ENCODE measurements around the gene DENND2A.
A peak's percentile ranks its signal among the peaks of the same experiment; 100 is the strongest.
"Not testable (repeated sequence)": the region's sequence is repeated elsewhere in the genome, so short reads cannot be mapped to it uniquely, and the experiment has no call there.

The DENND2A gene

DNA sequence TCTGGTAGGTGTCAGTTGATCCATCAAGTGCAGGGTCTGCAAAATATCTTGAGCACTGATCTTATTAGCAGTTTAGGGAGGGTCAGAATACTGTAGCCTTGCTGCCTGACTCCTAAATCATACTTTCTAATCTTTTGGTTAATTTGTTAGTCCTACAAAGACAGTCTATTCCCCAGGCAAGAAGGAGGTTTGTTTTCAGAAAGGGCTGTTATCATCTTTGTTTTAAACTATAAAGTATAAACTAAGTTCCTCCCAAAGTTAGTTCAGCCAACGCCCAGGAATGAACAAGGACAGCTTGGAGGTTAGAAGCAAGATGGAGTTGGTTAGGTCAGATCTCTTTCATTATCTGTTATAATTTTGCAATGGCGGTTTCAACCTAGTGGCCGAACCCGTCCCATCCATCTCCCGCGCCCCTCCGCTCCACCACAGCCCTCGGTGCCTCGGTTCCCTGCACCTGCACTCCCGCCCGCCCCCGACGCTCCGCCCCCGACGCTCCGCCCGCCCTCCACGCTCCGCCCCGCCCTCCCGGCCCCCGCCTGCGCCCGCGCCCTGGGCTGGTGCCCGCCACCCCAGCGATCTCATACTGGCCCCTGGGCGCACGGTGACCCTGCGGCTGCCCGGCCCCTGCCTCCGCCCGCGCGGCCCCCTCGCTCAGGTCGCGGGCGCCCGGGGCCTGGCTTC is 31.9 kb upstream of the DENND2A start, which contains the start of gene ADCK2:
ADCK2 (plus strand) TSS at position 564 of the 681 bp plus-strand sequence. CDS start 386 bp downstream, outside the sequence.
- DNase-seq (ENCODE audit: low read depth): peak; percentile 76
- H3K36me3 ChIP-seq (ENCODE audit: control insufficient read depth, insufficient read depth, low read length, severe bottlenecking): peaks cover 6% of the 10 kb centered on the region
- H3K4me1 ChIP-seq (ENCODE audit: control insufficient read depth, insufficient read depth, low read length): peaks cover 24% of the 10 kb centered on the region
- peak within 1 kb of the TSS; percentile 87 for H3K9ac ChIP-seq (ENCODE audit: low read length)
- H3K4me3 ChIP-seq (ENCODE audit: low read length): peak within 1 kb of the TSS; percentile 84
- no peaks in the 10 kb centered on the region for H3K9me3 ChIP-seq (ENCODE audit: control insufficient read depth, low read length)
- no peaks in the 10 kb centered on the region for H3K27me3 ChIP-seq (replicated peaks; ENCODE audit: control insufficient read depth, insufficient read depth, low read length)

DNA sequence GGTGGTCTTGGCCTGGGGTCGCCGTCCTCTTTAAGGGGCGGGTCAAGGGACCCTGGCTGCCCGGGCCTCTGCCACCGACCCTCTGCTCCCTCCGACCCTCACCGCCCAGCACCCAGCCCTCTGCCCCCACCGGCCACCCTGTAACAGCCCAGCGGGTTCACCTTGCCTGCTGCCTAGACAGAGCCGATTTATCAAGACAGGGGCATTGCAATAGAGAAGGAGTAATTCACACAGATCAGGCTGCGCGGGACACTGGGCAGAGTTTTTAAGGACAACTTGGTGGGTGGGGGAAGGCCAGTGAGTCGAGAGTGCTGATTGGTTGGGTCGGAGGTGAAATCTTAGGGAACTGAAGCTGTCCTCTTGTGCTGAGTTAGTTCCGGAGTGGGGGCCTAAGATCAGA is 31.4 kb upstream of the DENND2A start:
- no peak for DNase-seq (ENCODE audit: low read depth)
- H3K27me3 ChIP-seq (replicated peaks; ENCODE audit: control insufficient read depth, insufficient read depth, low read length): no peaks in the 10 kb centered on the region
- no peak overlapping the region for H3K4me3 ChIP-seq (ENCODE audit: low read length)
- H3K4me1 ChIP-seq (ENCODE audit: control insufficient read depth, insufficient read depth, low read length): peaks cover 24% of the 10 kb centered on the region
- peaks cover 6% of the 10 kb centered on the region for H3K36me3 ChIP-seq (ENCODE audit: control insufficient read depth, insufficient read depth, low read length, severe bottlenecking)
- no peaks in the 10 kb centered on the region for H3K9me3 ChIP-seq (ENCODE audit: control insufficient read depth, low read length)
- H3K9ac ChIP-seq (ENCODE audit: low read length): no peak overlapping the region

DNA sequence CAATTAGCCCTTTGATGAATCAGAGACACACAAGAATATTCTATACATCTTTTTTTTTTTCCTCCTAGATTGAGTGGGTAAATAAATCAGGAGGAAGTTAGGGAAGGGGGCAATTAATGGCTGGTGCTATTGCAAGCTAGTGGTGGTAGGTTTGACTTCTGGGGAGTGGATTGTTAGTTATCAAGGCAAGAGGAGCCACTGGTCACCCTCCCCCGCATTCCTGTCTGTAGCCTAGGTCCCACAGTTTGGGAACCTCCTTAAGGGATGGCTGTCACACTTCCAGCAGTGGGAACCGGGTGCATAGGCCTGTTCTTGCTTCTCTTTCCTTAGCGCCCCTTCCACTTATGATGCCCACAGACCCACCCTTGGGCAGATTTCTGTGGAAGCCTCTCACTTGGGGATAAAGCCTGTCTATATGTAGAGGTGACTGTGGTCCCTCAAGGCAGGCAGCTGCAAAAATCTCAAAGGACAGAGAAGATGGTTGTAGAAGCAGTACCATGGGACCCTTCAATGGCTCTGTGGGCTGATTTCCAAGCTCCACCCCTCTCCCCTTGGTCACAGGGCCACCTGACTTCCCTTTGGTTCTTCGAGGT is 29.8 kb upstream of the DENND2A start:
- H3K4me1 ChIP-seq (ENCODE audit: control insufficient read depth, insufficient read depth, low read length): peaks cover 18% of the 10 kb centered on the region
- no peaks in the 10 kb centered on the region for H3K36me3 ChIP-seq (ENCODE audit: control insufficient read depth, insufficient read depth, low read length, severe bottlenecking)
- no peak overlapping the region for H3K9ac ChIP-seq (ENCODE audit: low read length)
- H3K9me3 ChIP-seq (ENCODE audit: control insufficient read depth, low read length): no peaks in the 10 kb centered on the region
- no peaks in the 10 kb centered on the region for H3K27me3 ChIP-seq (replicated peaks; ENCODE audit: control insufficient read depth, insufficient read depth, low read length)
- no peak for DNase-seq (ENCODE audit: low read depth)
- H3K4me3 ChIP-seq (ENCODE audit: low read length): no peak overlapping the region

DNA sequence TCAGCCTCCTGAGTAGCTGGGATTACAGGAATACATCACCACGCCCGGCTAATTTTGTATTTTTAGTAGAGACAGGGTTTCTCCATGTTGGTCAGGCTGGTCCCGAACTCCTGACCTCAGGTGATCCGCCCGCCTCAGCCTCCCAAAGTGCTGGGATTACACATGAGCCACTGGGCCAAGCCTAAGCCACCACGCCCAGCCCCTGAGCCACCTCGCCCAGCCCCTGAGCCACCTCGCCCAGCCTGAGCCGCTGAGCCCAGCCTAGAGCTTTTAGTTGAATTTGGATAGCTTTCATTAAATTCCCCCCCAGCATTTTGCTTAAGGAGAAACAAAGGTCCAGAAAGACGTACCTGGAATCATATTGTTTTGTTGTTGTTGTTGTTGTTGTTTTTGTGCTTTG is 29.2 kb upstream of the DENND2A start:
- H3K4me1 ChIP-seq (ENCODE audit: control insufficient read depth, insufficient read depth, low read length): peaks cover 13% of the 10 kb centered on the region
- not testable (repeated sequence) for H3K4me3 ChIP-seq (ENCODE audit: low read length); H3K27me3 ChIP-seq (replicated peaks; ENCODE audit: control insufficient read depth, insufficient read depth, low read length); H3K9ac ChIP-seq (ENCODE audit: low read length); DNase-seq (ENCODE audit: low read depth); H3K9me3 ChIP-seq (ENCODE audit: control insufficient read depth, low read length); H3K36me3 ChIP-seq (ENCODE audit: control insufficient read depth, insufficient read depth, low read length, severe bottlenecking)

DNA sequence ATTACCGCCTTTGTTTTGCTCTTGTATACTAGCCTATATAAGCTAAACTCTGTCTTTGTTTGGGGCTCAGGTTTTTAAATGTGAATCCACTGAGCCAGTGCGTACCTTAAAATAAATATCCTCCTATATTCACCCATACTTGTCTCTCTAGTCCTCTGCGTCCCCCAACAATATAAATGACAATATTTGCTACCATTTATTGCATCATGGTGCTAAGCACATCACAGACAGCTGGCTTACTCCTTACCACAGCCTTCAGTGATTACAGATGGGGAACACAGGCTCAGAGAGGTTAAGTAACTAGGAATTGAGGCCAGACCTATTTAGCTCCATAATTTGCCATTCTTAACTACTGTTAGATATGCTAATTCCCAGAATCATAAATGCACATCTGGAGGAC is 28.7 kb upstream of the DENND2A start:
- Histone ChIP-seq H3K4me3 (ENCODE audit: low read length) (no peak overlapping the region), H3K4me1 (ENCODE audit: control insufficient read depth, insufficient read depth, low read length) (peaks cover 8% of the 10 kb centered on the region), H3K36me3 (ENCODE audit: control insufficient read depth, insufficient read depth, low read length, severe bottlenecking) (no peaks in the 10 kb centered on the region), H3K9me3 (ENCODE audit: control insufficient read depth, low read length) (no peaks in the 10 kb centered on the region), H3K9ac (ENCODE audit: low read length) (no peak overlapping the region), H3K27me3 (replicated peaks; ENCODE audit: control insufficient read depth, insufficient read depth, low read length) (no peaks in the 10 kb centered on the region)
- DNase-seq (ENCODE audit: low read depth): no peak

DNA sequence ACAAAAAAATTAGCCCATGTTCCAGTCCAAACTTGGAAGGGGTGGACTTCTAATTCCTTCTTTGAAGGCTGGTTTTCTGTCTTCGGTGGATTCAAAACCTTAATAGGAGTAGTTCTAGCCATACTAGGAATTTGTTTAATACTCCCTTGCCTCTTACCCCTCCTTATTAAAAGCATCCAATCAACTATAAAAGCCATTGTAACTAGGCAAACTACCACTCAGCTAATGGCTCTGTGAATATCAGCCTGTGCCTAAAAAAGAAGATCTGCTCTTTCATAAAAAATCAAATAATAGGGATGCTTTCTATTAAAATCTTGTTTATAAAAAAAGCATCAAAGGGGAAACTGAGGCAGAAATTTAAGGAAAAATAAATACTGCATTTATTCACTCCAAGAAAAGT is 28.0 kb upstream of the DENND2A start:
- Histone ChIP-seq H3K36me3 (ENCODE audit: control insufficient read depth, insufficient read depth, low read length, severe bottlenecking) (no peaks in the 10 kb centered on the region), H3K27me3 (replicated peaks; ENCODE audit: control insufficient read depth, insufficient read depth, low read length) (no peaks in the 10 kb centered on the region), H3K4me1 (ENCODE audit: control insufficient read depth, insufficient read depth, low read length) (peaks cover 3% of the 10 kb centered on the region), H3K4me3 (ENCODE audit: low read length) (no peak overlapping the region), H3K9me3 (ENCODE audit: control insufficient read depth, low read length) (no peaks in the 10 kb centered on the region), H3K9ac (ENCODE audit: low read length) (no peak overlapping the region)
- DNase-seq (ENCODE audit: low read depth): no peak

DNA sequence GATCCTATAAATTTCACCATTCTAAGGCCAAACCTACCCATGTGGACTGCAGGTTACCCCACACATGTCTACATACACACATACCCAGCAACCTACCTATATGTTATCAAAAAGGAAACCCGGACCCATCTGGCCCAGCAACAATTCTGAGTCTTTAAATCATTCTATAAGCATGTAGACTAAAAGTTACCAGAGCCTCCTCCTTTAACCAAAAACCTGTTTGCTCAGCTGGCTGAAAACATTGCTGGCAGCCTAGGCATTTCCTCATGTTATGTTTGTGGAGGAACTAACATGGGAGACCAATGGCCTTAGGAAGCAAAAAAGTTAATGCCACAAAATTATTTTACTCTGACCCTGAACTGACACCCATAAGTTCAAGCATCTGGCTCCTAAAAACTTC is 26.9 kb upstream of the DENND2A start:
- Histone ChIP-seq H3K9me3 (ENCODE audit: control insufficient read depth, low read length) (no peaks in the 10 kb centered on the region), H3K4me1 (ENCODE audit: control insufficient read depth, insufficient read depth, low read length) (no peaks in the 10 kb centered on the region), H3K4me3 (ENCODE audit: low read length) (no peak overlapping the region), H3K27me3 (replicated peaks; ENCODE audit: control insufficient read depth, insufficient read depth, low read length) (no peaks in the 10 kb centered on the region), H3K36me3 (ENCODE audit: control insufficient read depth, insufficient read depth, low read length, severe bottlenecking) (no peaks in the 10 kb centered on the region), H3K9ac (ENCODE audit: low read length) (no peak overlapping the region)
- no peak for DNase-seq (ENCODE audit: low read depth)

DNA sequence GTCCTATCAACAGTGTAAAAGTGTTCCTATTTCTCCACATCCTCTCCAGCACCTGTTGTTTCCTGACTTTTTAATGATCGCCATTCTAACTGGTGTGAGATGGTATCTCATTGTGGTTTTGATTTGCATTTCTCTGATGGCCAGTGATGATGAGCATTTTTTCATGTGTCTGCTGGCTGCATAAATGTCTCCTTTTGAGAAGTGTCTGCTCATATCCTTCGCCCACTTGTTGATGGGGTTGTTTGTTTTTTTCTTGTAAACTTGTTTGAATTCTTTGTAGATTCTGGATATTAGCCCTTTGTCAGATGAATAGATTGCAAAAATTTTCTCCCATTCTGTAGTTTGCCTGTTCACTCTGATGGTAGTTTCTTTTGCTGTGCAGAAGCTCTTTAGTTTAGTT is 22.3 kb upstream of the DENND2A start:
- not testable (repeated sequence) for H3K4me3 ChIP-seq (ENCODE audit: low read length); H3K4me1 ChIP-seq (ENCODE audit: control insufficient read depth, insufficient read depth, low read length); H3K9me3 ChIP-seq (ENCODE audit: control insufficient read depth, low read length); H3K9ac ChIP-seq (ENCODE audit: low read length); H3K36me3 ChIP-seq (ENCODE audit: control insufficient read depth, insufficient read depth, low read length, severe bottlenecking); H3K27me3 ChIP-seq (replicated peaks; ENCODE audit: control insufficient read depth, insufficient read depth, low read length); DNase-seq (ENCODE audit: low read depth)

DNA sequence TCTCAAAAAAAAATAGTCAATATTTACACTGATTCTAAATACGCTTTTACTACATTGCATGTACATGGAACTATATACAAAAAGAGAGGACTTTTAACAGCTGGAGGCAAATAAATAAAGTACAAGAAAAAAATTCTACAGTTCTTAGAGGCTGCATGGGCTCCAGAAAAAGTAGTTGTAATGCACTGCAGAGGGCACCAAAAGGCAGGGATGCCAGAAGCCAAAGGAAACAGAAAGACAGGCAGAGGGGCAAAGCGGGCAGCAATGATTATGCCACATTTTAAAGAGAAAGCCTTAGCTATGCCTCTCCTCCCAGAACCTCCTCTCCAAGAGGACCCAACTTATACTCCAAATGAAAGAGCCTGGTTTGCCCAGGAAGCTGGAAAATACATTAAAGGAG is 20.5 kb upstream of the DENND2A start:
- Histone ChIP-seq H3K4me1 (ENCODE audit: control insufficient read depth, insufficient read depth, low read length) (peaks cover 9% of the 10 kb centered on the region), H3K9ac (ENCODE audit: low read length) (no peak overlapping the region), H3K4me3 (ENCODE audit: low read length) (no peak overlapping the region), H3K9me3 (ENCODE audit: control insufficient read depth, low read length) (no peaks in the 10 kb centered on the region), H3K36me3 (ENCODE audit: control insufficient read depth, insufficient read depth, low read length, severe bottlenecking) (no peaks in the 10 kb centered on the region), H3K27me3 (replicated peaks; ENCODE audit: control insufficient read depth, insufficient read depth, low read length) (no peaks in the 10 kb centered on the region)
- peak; percentile 50 for DNase-seq (ENCODE audit: low read depth)

DNA sequence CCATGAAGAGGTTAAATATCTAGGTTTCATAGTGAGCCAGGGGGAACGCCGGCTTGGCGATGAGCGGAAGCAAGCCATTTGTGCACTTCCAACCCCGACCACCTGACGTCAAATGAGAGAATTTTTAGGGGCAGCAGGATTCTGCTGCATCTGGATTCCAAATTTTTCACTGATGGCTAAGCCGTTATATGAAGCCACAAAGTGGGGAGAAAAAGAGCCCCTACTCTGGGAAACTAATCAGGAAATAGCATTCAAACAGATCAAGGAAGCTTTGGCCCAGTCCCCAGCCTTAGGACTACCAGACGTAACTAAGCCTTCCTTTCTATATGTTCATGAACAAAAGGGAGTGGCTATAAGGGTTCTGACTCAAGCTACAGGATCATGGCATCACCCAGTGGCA is 19.2 kb upstream of the DENND2A start:
- Histone ChIP-seq H3K27me3 (replicated peaks; ENCODE audit: control insufficient read depth, insufficient read depth, low read length) (no peaks in the 10 kb centered on the region), H3K36me3 (ENCODE audit: control insufficient read depth, insufficient read depth, low read length, severe bottlenecking) (no peaks in the 10 kb centered on the region), H3K9me3 (ENCODE audit: control insufficient read depth, low read length) (no peaks in the 10 kb centered on the region), H3K4me3 (ENCODE audit: low read length) (no peak overlapping the region), H3K9ac (ENCODE audit: low read length) (no peak overlapping the region), H3K4me1 (ENCODE audit: control insufficient read depth, insufficient read depth, low read length) (peaks cover 11% of the 10 kb centered on the region)
- no peak for DNase-seq (ENCODE audit: low read depth)

DNA sequence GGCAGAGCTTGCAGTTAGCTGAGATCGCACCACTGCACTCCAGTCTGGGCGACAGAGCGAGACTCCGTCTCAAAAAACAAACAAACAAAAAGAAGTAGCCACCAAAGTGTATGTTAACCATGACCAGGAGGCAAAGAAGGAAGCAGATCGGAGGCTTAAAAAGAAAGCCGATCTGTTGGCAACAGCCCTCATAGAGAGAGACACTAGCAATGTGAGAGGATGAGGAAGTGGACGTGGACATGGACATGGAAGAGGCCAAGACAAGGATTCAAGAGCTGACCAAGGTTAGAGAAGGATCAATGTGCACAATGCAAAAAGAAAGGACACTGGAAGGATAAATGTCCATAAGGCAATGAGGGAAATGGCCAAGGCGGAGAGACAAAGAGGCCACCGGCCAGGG is 17.3 kb upstream of the DENND2A start:
- Histone ChIP-seq H3K36me3 (ENCODE audit: control insufficient read depth, insufficient read depth, low read length, severe bottlenecking) (no peaks in the 10 kb centered on the region), H3K9me3 (ENCODE audit: control insufficient read depth, low read length) (no peaks in the 10 kb centered on the region), H3K4me1 (ENCODE audit: control insufficient read depth, insufficient read depth, low read length) (peaks cover 21% of the 10 kb centered on the region), H3K4me3 (ENCODE audit: low read length) (no peak overlapping the region), H3K27me3 (replicated peaks; ENCODE audit: control insufficient read depth, insufficient read depth, low read length) (no peaks in the 10 kb centered on the region), H3K9ac (ENCODE audit: low read length) (no peak overlapping the region)
- no peak for DNase-seq (ENCODE audit: low read depth)

Measured in adipocyte (in vitro differentiated cells).